CD4-positive, alpha-beta T cell treated with Interferon gamma for 1 hour (primary cell): ENCODE data around the gene TCP11.

ENCODE experiments used
- DNase-seq: peaks from one replicate; pipeline ENCODE4 v3.0.0-alpha.2; 2020

The TCP11 gene

DNA sequence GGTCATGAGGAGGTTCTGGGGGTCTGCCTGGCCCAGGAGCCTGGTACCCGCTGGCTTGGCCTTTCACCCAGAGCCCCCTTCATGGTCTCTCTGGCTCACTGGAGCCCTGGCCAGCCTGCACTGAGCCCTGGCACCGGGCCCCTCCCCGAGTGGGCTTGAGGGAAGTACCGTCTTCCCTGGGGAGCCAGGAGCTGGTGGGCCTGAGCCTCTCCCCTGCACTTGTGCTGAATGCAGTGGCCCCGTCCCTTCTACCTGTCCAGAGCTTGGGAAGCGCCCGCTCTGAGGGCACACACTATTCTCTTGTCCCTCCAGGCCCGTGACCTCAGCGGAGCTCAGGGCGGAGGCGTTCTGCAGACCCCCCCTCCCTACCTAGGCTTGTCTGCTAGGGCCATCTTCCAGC lies 62.2 kb downstream of the TCP11 start:
- no peak for DNase-seq

DNA sequence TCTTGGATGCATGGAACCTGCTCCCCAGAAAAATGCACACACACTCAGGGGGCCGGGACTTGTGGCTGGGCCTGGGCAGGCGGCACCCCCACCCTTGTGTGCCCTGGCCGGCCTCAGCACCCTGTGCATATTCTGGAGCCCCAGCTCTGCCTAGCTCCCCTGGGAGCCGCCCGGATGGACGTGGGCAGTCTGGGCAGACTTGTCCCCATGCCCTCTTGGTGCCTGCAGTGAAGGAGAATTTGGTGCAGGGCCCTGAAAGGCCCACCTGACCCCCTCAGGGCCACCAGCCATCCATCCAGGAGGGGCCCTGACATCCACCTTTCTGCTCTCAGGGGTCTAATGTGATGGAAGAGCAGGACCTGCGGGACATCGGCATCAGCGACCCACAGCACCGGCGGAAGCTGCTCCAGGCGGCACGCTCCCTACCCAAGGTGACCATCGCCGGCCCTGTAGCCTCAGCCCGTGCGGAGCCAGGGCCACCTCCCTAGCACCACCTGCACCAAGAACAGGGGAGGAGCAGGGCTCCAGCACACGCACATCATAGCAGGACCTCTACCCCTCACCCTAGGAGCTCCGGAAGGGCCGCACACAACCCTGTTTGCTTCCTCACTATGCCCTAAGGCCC lies 62.8 kb downstream of the TCP11 start:
- DNase-seq = no peak

DNA sequence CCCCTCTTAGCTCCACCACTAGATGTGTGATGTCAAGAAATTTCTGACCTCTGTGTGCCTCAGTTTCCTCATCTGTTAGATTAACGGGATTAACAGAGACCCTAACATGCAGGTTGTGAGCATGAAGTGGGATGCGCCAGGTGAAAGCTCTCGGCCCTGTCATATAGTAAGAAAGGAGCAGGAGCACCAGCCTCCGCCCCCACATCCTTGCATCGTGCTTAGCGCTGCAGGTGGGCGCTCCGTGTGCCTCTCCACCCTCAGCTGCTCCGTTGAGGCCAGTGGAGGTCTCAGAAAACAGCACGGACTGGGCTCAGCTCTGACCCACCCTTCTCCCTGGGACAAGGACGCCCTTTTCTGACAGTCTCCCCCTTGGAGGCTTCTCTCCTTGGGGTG lies 63.4 kb downstream of the TCP11 start:
- DNase-seq = no peak

DNA sequence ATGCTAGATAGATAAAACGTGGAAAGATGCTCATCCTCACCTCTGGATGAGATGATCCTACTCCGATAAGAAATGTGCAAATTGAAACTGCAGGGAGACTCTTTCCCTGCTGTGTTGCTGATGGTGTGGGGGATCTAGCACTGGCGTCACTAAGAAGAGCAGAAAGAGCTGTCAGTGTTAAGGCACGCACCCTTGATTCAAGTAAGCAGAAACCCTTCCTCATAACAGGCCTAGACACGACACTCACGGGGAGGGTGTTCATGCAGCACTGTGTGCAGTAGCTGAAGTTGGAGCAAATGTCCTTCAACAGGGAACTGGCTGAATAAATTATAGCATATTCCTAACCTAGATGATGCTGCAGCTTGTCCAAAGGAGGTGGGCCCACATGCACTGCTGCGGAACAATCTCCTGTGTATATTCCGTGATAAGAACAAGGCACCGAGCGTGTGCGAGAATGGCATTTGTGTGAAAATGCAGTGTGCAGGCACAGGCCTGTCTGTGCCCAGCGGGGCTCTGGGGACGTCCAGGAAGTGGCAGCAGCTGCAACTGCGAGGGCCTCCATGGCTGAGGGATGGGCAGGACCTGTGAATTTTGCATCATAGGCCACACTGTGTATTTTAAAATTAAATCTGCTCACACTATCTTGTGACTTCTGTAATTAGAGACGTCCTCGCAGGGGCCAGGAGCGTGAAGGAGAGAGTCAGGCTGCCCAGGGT lies 64.0 kb downstream of the TCP11 start:
- DNase-seq = no peak

DNA sequence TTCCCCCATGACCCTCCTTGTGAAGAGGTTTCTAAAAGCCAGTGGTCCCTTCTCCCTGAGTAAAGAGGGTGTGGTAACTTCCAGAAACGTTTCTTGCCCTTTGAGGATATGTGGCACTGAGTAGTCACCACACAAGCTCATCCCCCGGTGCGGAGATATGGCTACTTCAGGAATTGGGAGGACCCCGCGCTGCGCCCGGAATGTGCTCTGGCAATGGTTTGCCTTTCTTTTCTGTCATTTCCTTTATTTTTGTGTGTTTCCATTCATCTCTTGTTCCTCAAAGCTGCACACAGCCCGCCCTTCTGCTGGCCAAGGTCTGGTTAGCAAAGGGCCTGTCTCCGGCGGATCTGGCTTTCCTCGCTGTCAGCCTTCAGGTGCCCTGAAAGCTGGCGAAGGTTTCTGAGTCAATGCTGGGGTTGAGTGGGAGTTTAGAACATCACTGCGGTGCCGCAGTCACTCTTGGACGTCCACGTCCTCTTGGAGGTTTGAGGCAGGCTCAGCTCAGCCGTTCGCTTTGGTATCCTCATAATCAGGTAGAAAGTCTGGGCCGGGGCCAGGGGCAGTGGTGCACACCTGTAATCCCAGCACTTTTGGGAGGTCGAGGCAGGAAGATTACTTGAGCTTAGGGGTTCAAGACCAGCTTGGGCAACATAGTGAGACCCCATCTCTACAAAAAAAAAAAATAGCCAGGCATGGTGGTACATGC lies 67.2 kb downstream of the TCP11 start:
- DNase-seq = no peak

DNA sequence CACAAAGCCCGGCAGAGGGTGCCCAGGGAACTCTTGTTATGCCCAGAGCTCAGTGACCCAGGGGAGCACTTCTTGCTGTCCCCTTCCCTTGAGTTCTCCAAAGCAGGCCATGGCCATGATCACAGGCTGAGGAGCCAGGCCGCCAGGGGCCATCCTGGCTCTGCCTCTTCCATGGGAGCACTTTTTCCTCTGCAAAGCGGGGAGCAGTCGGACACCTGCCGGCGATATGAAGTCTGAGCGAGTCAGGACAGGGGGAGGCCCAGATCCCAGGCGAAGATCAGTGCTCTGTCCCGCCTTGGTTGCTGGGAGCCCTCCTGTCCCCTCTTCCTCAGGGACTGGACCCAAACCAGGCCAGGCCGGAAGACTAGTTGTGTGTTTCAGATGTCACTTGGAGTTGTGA lies 67.9 kb downstream of the TCP11 start:
- no peak for DNase-seq

DNA sequence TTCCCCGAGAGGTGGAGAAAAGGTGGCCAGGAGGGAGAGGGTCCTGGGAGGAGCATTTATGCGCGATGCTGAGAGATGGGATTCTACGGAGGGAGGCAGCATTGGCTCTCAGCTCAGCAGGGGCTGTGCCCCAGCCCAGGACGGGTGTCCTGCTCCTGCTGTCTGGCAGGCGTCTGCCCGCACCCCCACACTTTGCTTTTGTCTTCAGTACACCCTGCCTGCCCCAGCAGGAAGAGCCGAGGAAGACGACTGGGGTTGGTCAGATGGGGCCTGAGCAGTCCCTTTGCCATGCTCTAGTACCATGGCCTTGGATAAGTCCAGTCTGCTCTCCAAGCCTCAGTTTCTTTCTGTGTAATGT lies 68.5 kb downstream of the TCP11 start:
- DNase-seq = no peak

DNA sequence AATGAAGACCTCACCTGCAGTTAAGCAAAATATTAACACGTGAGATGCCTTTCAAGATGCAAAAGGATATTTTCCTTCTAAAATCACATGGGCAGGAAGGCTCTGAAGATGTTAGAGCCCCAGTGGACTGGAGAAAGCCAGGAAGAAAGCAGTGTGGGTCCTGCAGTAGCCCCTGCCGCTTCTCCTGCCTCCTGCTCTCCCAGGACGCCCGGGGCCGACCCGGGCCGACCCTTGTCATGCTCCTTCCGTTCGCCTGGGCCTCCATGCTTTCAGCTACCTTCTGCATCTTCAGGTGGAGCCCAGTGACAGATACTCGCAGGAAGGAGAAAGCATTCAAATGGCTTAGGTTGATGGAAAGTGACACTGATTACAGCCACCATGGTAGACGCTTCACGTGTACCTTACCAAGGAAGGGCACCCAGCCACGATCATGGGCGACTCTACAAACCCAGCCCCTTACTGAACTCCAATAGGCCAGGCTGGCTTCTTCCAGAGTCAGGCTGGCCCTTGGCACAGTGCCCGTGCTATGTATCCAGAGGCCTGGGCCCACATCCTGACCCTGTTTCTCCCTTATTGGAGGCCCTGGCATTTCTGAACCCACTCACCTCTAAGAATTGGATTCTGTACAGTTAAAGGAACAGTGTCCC lies 69.0 kb downstream of the TCP11 start:
- no peak for DNase-seq

DNA sequence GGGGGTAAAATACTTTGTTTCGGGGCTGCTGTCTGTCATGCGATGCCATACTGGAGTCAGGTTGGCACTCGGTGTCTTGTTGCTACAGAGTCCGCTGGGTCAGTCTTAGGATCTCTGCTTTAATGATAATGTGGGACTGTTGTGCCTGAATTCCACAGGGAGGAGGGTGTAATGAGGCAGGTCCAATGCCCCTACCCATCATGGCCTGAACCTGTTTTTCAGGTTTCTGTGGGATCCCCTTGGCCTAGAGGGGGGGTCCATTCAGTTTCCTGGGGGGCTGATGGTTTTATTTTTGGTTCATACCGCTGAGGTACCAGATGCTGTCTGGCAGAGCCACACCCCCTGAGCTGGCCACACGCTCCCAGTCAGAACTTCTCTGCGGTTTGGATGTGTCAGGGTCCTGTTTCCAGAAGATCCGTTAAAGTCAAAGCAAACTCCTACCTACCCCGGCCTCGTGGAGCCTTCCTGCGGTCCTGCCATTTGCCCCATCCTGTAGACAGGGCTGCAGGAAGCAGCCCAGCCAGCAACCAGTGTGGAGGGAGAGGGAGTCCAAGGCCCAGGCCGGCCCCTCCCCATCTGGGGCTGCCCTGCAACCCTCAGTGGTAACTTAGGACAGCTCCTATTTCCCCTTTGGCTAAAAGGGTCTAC lies 69.7 kb downstream of the TCP11 start:
- no peak for DNase-seq

DNA sequence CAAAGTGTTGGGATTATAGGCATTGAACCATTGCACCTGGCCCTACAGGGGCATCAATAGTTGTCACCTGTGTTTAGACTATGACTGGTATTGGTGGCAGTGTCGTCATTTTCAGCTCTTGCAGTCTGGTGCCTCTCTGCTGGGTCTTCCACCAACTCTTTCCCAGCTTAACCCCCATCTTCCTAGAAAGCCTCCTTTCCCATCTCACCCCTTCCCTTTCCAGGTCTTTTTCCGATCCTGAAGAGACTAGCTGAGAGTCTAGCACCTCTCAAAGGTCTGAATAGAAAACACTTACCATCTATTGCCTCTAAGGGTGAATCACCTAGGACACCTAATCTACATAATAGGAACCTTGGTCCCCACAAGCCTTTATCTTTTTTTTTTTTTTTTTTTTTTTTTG lies 71.0 kb downstream of the TCP11 start:
- DNase-seq = no peak

DNA sequence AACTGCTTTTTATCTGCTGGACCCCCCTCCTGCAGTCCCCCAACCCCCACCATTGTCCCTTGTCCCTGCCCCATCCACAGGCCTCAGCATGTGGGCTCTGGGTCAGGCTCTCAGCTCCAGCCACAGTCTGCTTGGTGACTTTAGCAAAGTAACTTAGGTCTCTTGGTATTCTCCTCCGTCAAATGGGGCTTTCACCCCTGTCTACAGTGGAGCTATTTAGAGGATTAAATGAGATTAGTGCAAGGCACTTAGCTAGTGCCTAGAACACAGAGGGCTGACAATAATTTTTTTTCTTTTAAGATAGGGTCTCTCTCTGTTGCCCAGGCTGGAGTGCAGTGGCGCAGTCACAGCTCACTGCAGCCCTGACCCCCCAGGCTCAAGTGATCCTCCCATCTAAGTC lies 71.9 kb downstream of the TCP11 start:
- no peak for DNase-seq

DNA sequence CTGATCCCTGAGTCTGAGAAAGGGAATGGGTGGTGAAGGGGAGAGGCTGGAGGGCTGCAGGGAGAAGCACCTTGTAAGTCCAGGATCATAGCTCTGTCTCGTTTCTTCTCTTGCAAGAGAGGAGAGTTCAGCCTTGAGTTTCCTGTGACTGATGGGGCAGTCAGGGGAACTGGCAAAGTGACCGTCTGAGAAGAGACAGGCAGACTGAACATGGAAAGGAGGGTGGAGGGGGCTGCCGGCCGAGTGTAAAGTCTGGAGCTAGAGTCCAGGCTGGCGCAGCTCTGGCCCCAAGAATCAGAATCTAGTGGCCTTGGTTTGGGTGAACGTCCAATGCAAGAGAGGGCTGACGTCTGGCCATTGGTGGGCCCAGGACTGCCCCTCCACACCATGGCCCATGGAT lies 72.5 kb downstream of the TCP11 start:
- DNase-seq = no peak

DNA sequence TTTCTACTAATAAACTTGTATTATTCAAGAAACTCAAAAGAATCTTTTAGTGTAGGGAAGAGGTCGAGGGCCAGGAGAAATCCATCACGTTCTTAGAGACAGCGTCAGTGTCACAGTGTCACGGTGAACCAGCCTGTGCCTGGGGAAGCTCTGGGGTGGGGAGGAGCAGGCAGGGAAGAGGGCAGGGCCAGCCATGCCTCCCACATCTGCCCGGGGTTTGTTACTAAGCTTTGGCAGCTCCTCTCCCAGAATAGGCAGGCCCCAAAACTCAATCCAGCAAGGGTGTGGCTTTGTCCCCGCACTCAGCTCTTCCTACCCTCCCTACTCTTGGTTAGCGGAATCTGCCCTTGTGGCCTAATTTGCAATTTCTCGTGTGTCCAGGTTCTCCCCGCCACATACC lies 72.9 kb downstream of the TCP11 start:
- no peak for DNase-seq
